Vagina (tissue), 2 donors: ENCODE measurements around the gene MAPK8IP1.

Experiments
- CTCF ChIP-seq, 3 experiments: fragments of 450-650 bp in 2 of 3; fragments of 200-600 bp in 1 of 3; sonication (generic) in 1 of 3; IDR thresholded peaks; one replicate each; pipeline ENCODE4 v1.5.1; 2017 to 2019; ENCODE audit warnings: antibody characterized with exemption in 3 of 3, mild to moderate bottlenecking in 2 of 3, moderate library complexity in 2 of 3
- POLR2A ChIP-seq, 2 donors: fragments of 450-650 bp; IDR thresholded peaks; one replicate each; pipeline ENCODE4 v1.6.1; 2017; ENCODE audit warnings: antibody characterized with exemption in 2 of 2, mild to moderate bottlenecking in 2 of 2, moderate library complexity in 2 of 2
- POLR2AphosphoS5 ChIP-seq, 2 donors: sonication (generic); formaldehyde crosslinking; IDR thresholded peaks; one replicate each; pipeline ENCODE4 v1.9.0; 2017; ENCODE audit warnings: antibody characterized with exemption in 2 of 2, mild to moderate bottlenecking in 2 of 2, low read depth in 1 of 2; ENCODE audit not compliant: insufficient read depth in 1 of 2

GRCh38 chr11:45886816-45887520 is 1.5 kb downstream of the MAPK8IP1 start:
- TF ChIP-seq POLR2AphosphoS5 (IDR thresholded peaks at IDR 0.05; ENCODE audit: insufficient read depth in 1 of 2, low read depth in 1 of 2), result no peak
- TF ChIP-seq CTCF (IDR thresholded peaks at IDR 0.05), result no peak
- TF ChIP-seq POLR2A (IDR thresholded peaks at IDR 0.05), result no peak
